GM12874 (cell line): ENCODE data around the gene PTX4.

ENCODE experiments used
- TF ChIP-seq, protein P1 (sequence below): IDR thresholded peaks from 2 replicates; pipeline ENCODE4 v1.5.1; 2011; ENCODE audit warnings: low read depth, mild to moderate bottlenecking, control low read depth, low read length, moderate library complexity; ENCODE audit not compliant: insufficient read depth

PTX4 gene

DNA sequence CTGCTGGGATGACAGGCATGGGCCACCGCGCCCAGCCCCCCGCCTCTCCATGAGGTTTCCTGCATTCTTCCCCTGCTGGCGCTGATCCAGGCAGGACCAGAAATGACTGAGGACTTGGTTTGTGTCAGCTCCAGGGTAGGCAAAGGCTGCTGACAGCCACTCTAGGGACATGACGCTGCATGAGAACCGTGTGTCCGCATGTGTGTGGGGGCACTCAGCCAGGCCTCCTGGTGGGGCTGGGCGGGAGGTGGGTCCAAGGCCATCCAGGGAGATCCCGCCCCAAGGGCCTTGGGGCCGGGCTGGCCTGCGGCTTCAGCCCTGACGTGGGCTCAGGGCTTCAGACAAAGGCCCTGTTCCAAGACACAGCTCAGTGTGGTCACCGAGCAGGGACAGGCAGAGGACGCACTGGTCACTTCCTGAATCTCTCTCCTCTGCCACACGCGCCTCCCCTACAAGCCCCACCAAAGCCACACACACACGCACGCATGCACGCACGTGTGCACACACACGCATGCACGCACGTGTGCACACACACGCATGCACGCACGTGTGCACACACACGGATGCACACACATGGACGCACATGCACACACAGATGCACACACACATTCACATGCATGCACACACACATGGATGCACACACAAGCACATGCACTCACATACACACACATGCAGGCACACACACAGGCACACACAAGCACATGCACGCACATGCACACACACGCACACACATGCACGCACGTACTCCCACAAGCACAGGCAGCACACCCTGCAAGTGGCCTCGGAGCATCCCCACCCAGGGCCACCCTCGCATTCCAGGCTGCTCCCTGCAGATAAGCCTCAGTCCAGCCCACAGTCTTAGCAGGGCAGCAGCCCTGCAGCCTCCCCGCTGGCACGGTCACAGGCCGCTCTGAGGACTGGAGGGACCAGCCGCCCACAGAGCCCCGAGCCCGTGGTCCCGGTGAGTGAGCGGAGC lies 39.4 kb upstream of the PTX4 start:
- TF ChIP-seq, protein P1, sequence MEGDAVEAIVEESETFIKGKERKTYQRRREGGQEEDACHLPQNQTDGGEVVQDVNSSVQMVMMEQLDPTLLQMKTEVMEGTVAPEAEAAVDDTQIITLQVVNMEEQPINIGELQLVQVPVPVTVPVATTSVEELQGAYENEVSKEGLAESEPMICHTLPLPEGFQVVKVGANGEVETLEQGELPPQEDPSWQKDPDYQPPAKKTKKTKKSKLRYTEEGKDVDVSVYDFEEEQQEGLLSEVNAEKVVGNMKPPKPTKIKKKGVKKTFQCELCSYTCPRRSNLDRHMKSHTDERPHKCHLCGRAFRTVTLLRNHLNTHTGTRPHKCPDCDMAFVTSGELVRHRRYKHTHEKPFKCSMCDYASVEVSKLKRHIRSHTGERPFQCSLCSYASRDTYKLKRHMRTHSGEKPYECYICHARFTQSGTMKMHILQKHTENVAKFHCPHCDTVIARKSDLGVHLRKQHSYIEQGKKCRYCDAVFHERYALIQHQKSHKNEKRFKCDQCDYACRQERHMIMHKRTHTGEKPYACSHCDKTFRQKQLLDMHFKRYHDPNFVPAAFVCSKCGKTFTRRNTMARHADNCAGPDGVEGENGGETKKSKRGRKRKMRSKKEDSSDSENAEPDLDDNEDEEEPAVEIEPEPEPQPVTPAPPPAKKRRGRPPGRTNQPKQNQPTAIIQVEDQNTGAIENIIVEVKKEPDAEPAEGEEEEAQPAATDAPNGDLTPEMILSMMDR = no peak

DNA sequence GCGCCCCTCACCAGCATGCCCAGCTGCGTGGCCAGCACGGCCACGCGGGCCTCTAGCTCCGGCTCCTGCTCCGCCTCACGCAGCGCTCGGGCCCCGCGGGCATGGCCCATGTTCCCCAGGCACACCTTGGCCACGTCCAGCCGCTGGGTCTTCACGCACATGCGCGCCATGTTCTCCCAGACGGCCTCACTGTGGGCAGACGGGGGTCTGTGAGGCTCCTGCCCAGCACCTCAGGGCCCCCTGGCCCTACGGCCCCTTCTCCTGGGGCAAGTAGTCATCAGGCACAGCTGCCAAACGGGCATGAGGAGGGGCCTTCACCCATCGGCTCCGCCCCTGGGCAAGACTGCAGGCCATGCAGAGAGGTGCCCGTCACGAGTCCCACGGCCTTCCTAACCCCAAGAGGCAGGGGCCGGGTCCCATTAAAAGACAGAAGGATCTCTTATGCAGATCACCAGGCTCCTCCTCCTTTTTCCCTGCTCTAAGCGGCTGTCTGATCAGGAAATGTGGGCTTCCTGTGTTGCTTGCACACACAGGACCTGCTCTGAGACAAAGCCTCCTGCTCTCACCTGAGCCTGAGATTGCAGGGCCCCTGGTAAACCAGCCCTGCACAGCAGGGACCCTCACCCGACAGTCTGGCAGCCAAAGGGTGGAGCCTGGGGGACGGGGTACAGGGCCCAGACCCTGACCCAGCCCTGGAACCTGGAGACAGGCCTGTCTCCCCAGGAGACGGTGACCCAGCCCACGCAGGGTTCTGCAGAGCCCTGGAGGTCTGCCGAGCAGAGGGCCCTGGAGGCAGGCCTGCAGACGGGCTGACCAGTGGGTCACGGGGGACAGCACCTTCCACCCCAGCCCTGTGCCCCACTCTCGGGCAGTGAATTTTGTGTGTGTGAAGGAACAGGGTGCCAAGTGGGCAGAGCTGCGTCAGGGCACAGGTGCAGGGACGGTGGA lies 38.1 kb upstream of the PTX4 start:
- TF ChIP-seq, protein P1 = no peak

DNA sequence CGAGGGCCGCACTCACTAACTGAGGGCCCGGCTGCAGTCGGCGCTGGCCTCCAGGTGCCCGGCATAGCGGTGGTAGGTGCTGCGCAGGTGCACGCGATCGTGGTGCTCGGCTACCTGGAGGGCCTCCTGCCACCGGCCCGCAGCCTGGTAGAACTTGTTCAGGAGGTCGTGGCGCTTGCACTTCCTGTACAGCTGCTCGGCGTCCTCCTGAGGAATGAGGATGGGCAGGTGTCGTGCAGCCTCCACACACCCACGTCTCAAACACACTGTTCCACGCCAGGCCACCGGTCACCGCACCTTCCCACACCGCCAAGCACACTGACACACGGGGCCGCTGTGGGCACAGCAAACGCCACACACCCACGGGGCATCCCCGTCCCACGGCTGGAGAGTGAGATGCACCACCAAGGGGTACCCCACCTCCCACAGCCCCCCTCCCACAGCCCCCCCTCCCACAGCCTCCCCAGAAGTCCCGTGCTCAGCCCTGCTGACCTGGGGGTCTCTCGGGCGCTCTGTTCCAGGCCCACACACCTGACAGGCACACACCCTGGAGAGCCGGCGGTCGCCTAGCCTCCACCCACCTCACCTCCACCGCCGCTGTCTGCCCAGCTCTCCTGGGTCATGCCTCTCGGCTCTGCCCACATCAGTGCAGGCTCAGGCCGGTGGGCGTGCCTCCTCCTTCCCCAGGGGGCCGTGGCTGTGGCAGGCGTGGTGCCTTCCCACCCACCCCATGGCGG lies 37.3 kb upstream of the PTX4 start:
- TF ChIP-seq, protein P1 = no peak

DNA sequence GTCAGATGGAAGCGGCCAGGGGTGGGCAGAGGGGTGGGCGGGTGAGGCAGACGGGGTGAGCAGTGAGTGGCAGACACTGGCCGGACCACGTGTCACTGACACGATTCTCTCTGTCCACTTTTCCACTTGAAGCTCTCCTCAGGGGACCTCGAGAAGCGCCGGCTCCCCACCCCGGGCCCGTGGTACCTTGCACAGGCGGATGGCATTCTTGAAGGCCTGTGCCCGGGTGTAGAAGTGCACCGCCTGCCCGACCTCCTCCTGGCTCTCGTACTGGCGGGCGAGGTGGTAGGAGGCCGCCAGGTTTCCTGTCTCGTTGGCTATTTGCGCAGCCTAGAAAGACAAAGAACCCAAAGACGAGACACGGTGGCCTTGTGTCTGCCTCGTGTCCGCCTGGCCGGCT lies 35.6 kb upstream of the PTX4 start:
- TF ChIP-seq, protein P1 = no peak

DNA sequence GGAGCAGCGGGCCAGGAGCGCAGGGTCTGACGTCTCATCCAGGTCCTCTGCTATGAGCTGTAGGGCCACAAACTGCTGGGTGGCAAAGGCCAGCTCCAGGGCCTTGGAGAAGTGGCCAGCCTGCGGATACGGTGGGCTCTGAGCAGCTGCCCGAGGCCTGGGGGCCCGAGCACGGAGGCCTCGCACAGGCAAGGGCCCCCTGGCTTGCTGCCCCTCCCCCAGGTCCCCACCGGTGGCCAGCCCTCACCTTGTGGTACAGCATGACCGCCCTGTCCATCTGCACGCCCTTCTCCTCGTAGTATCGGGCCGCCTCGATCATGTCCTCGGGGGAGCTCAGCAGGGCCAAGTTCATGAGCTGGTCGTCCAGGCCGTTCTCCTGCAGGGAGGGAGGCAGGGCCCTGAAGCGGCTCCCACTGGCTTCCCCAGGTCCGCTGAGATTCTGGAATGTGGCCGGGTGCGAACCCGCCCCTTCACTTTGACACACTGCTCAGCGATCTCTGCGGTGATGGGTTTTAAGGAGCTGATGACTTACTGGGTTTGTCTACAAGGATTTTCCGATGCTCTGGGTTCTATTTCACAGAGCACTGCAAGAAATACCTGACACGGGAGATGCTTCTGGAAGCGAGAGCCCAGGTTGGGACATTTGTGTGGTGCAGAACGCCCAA lies 35.0 kb upstream of the PTX4 start:
- TF ChIP-seq, protein P1 = no peak

DNA sequence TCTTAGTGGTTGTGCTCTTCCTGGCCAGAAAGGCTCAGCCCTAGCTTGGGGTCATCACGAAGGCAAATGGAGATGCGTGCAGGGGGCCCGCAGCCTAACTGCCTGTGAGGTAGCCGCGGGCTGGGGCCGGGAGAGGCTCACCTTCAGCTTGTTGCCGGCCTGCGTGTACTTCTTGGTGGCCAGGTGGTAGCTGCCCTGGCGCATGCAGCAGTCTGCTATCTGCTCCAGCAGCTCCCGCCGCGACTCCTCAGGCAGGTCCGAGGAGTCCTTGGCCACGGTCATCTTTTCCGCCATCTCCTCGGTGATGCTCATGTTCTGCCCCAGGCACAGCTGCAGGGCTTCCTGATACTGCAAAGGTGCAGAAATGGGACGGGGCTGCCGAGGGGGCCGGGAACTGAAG lies 31.7 kb upstream of the PTX4 start:
- TF ChIP-seq, protein P1 = no peak
